Sigmoid colon (tissue), 7 donors: ENCODE data around the gene CDC73. TPM values are rescaled to one million over a fixed set of nuclear protein-coding genes. Genes with fewer than 3 reads are reported as not detected.
"Not testable (repeated sequence)": the region's sequence is repeated elsewhere in the genome, so short reads cannot be mapped to it uniquely, and the experiment has no call there.

Experiments used
- DNase-seq: peaks from one replicate; pipeline ENCODE4 v3.0.0-alpha.2; 2019
- H3K27ac ChIP-seq, 4 donors: fragments of 200-600 bp; sonication (generic); one replicate each; pipeline ENCODE4 v1.5.1; 2016 to 2019; ENCODE audit warnings: mild to moderate bottlenecking in 1 of 4
- H3K27me3 ChIP-seq, 3 donors: fragments of 200-600 bp; sonication (generic); one replicate each; pipeline ENCODE4 v1.5.1; 2019; ENCODE audit warnings: mild to moderate bottlenecking in 1 of 3
- H3K36me3 ChIP-seq, 4 donors: fragments of 200-600 bp; sonication (generic); one replicate each; pipeline ENCODE4 v1.5.1; 2016 to 2019
- H3K4me1 ChIP-seq, 4 donors: fragments of 200-600 bp; sonication (generic); one replicate each; pipeline ENCODE4 v1.5.1; 2017 to 2019
- H3K4me3 ChIP-seq, 4 donors: fragments of 200-600 bp; sonication (generic); one replicate each; pipeline ENCODE4 v1.5.1; 2017 to 2019; ENCODE audit warnings: mild to moderate bottlenecking in 2 of 4, moderate library complexity in 1 of 4
- H3K9me3 ChIP-seq, 4 donors: fragments of 200-600 bp in 3 of 4; sonication (generic) in 3 of 4; one replicate each; pipeline versions ENCODE4 v1.5.1 to v1.6.1; 2013 to 2019
- CTCF ChIP-seq, 4 experiments: fragments of 450-650 bp in 3 of 4; fragments of 200-600 bp in 1 of 4; IDR thresholded peaks; one replicate each; pipeline ENCODE4 v1.5.1; 2016 to 2019; ENCODE audit warnings: antibody characterized with exemption in 4 of 4, mild to moderate bottlenecking in 3 of 4, moderate library complexity in 2 of 4
- EP300 ChIP-seq, 4 donors: sonication (generic); formaldehyde crosslinking; IDR thresholded peaks; one replicate each; pipeline ENCODE4 v1.6.1; 2017; ENCODE audit warnings: antibody characterized with exemption in 4 of 4
- POLR2A ChIP-seq, 2 donors: fragments of 450-650 bp; IDR thresholded peaks; one replicate each; pipeline ENCODE4 v1.6.1; 2016; ENCODE audit warnings: antibody characterized with exemption in 2 of 2, mild to moderate bottlenecking in 2 of 2, moderate library complexity in 2 of 2
- POLR2AphosphoS5 ChIP-seq, 4 donors: sonication (generic); formaldehyde crosslinking; IDR thresholded peaks; one replicate each; pipeline ENCODE4 v1.6.1; 2017; ENCODE audit warnings: antibody characterized with exemption in 4 of 4
- WGBS, 2 donors: extraction: QIAGEN DNeasy Blood & Tissue Kit; methylation state at CpG; one replicate each; pipeline ENCODE4 v1.1.7; 2013; 5-methylcytosine and 5-hydroxymethylcytosine counted together
- intact Hi-C: fragments of 100-400 bp; cut with DNase I; formaldehyde crosslinking; loops from one replicate; pipeline ENCODE4 v1.15.1; 2023
- polyA plus RNA-seq, 3 donors: library from polyadenylated mRNA; stranded (reverse); fragments of 200-250 nt; gene quantifications; one replicate each; pipeline ENCODE4 v1.2.3, GENCODE V29; 2013
- total RNA-seq, 4 donors: library from RNA; depleted of rRNA; stranded (reverse); fragments of >200 nt; gene quantifications; one replicate each; pipeline ENCODE4 v1.1.0, GENCODE V29; 2016
- donor health status: healthy with polysubstance abuse.
- donor health status: Bipolar disorder and iron deficiency.
- donor health status: healthy.

The CDC73 gene
- total and polyA plus RNA-seq, 7 donors = 13.2 to 72.4 (median 45.7) TPM

- no peaks in the 10 kb centered on the region for H3K4me1 ChIP-seq
- H3K9me3 ChIP-seq = no peaks in the 10 kb centered on the region
- TF ChIP-seq CTCF (IDR thresholded peaks at IDR 0.05) (no peak), POLR2AphosphoS5 (IDR thresholded peaks at IDR 0.05) (no peak), POLR2A (IDR thresholded peaks at IDR 0.05) (no peak), EP300 (IDR thresholded peaks at IDR 0.05) (no peak)
- no peak overlapping the region for H3K27ac ChIP-seq
- H3K4me3 ChIP-seq = no peak overlapping the region
- WGBS, 2 donors = 86 to 97% methylated on average over 1 of the region's 1 CpG
- no peaks in the 10 kb centered on the region for H3K36me3 ChIP-seq
- intact Hi-C loops = no loop called here
- no peaks in the 10 kb centered on the region for H3K27me3 ChIP-seq
- DNase-seq = no peak
These were observed 143.9 kb downstream of the CDC73 start for GRCh38 chr1:193265716-193266115.

GRCh38 chr1:193266794-193267193 lies 145.0 kb downstream of the CDC73 start:
- DNase-seq, H3K9me3 ChIP-seq, intact Hi-C loops, H3K36me3 ChIP-seq, H3K4me3 ChIP-seq, H3K4me1 ChIP-seq, H3K27me3 ChIP-seq, H3K27ac ChIP-seq: not testable (repeated sequence)
- 98 to 99% methylated on average over 7 of the region's 7 CpGs for WGBS, 2 donors

GRCh38 chr1:193270996-193271395 lies 149.2 kb downstream of the CDC73 start:
- Histone ChIP-seq H3K4me3 (no peak overlapping the region), H3K4me1 (no peaks in the 10 kb centered on the region), H3K9me3 (no peaks in the 10 kb centered on the region), H3K27ac (no peak overlapping the region), H3K27me3 (no peaks in the 10 kb centered on the region), H3K36me3 (no peaks in the 10 kb centered on the region)
- DNase-seq = no peak
- TF ChIP-seq POLR2A (IDR thresholded peaks at IDR 0.05) = no peak
- TF ChIP-seq CTCF (IDR thresholded peaks at IDR 0.05) = no peak
- no peak for TF ChIP-seq POLR2AphosphoS5 (IDR thresholded peaks at IDR 0.05)
- no peak for TF ChIP-seq EP300 (IDR thresholded peaks at IDR 0.05)
- intact Hi-C loops = no loop called here
- 85 to 92% methylated on average over 2 of the region's 2 CpGs for WGBS, 2 donors

GRCh38 chr1:193275773-193276172 lies 153.9 kb downstream of the CDC73 start:
- Histone ChIP-seq H3K27me3 (no peaks in the 10 kb centered on the region), H3K4me1 (no peaks in the 10 kb centered on the region), H3K36me3 (no peaks in the 10 kb centered on the region), H3K9me3 (no peaks in the 10 kb centered on the region), H3K4me3 (no peak overlapping the region), H3K27ac (no peak overlapping the region)
- no peak for DNase-seq
- intact Hi-C loops = no loop called here
- 94% methylated on average over 5 of the region's 5 CpGs for WGBS, 2 donors
- TF ChIP-seq POLR2AphosphoS5 (IDR thresholded peaks at IDR 0.05) (no peak), CTCF (IDR thresholded peaks at IDR 0.05) (no peak)

- intact Hi-C loops = no loop called here
- Histone ChIP-seq H3K27me3 (no peaks in the 10 kb centered on the region), H3K36me3 (no peaks in the 10 kb centered on the region), H3K4me1 (no peaks in the 10 kb centered on the region), H3K9me3 (no peaks in the 10 kb centered on the region), H3K27ac (no peak overlapping the region), H3K4me3 (no peak overlapping the region)
- no peak for DNase-seq
- 95 to 99% methylated on average over 2 of the region's 2 CpGs for WGBS, 2 donors
- TF ChIP-seq POLR2A (IDR thresholded peaks at IDR 0.05) (no peak), CTCF (IDR thresholded peaks at IDR 0.05) (no peak), EP300 (IDR thresholded peaks at IDR 0.05) (no peak), POLR2AphosphoS5 (IDR thresholded peaks at IDR 0.05) (no peak)
These were observed 157.1 kb downstream of the CDC73 start for GRCh38 chr1:193278968-193279367.
